Activated CD4-positive, alpha-beta T cell treated with anti-CD3 and anti-CD28 coated beads, Interleukin-2, amount 10 ng/mL, durations not matched to agents 7 days and 5 days (primary cell): Measurements from ENCODE around the gene ANKRD7. TPM values are rescaled to one million over a fixed set of nuclear protein-coding genes. Genes with fewer than 3 reads are reported as not detected.

ENCODE experiments used
- total RNA-seq, 2 experiments: library from RNA; stranded (reverse); gene quantifications; one replicate each; pipeline ENCODE4 v1.2.3, GENCODE V29; 2021

The ANKRD7 gene
- total RNA-seq, 2 experiments from 2014 or later: not detected

Other genes with a start within 250 kb of the ANKRD7 start
- gene LSM8, start 40.5 kb upstream of the ANKRD7 start, total RNA-seq: 10 to 100 TPM; 47.2 to 51.6 TPM